HT1080 (cell line): Measurements from ENCODE around the gene CYTH3. TPM values are rescaled to one million over a fixed set of nuclear protein-coding genes. Genes with fewer than 3 reads are reported as not detected.

Experiments
- DNase-seq: peaks from one replicate; pipeline ENCODE4 v3.0.0-alpha.2; 2015; ENCODE audit warnings: low read depth
- total RNA-seq: library from RNA; depleted of rRNA; stranded (reverse); fragments of >200 nt; shearing (Covaris generic); gene quantifications from 2 replicates; pipeline ENCODE4 v1.2.3, GENCODE V29; 2014

CYTH3 gene
- total RNA-seq, 1 experiment from 2014 or later, result 20.4 TPM

DNA sequence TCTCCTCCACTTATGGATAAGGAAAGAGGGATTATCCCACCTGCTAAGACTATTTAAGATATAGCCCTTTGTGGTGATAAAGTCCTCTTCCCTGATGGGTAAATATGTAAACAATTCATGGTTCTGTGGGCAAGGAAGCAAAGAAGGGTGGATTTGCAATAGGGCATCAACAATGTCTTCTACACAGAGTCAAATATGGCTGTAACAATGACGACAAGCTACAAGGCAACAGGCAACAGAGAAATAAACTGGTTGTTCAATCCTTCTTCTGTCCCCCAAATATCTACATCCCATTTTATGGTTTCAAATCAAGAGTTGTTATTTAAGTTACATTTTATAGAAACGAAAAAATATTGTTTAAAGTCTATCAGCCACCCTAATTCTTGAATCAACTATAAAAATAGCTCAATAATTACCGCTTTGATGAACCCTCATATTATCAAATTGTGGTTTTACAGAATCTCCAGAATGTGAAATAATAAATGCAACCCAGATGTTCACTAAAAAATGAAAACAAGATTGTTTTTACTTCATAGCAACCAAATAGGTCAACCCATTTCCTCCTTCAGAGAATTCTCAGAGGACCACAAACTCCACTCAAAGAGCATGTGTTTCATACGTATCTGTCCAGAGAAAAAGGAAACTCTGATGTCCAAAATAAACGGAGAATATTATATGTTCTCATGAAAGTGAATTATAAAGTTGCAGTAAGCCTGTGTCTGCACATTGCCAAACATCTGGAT, 13.8 kb downstream of the CYTH3 start:
- no peak for DNase-seq

DNA sequence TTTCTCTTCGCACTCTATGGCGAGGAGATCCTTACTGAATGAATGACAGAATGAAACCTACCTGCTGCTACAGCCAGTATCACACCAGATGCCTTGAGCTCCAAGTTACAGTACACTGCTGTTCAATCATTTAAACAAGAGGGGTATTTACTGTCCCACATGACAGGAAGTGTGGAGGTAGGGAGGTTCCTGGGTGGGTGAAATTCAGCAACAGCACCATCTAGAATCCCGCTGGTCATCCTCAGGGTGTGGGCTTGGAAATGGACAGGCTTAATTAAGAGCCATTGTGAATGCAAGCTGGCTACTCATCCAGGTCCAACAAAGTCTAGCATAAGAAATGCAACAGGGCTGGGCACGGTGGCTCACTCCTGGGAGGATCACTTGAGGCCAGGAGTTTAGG, 14.7 kb downstream of the CYTH3 start:
- no peak for DNase-seq

- peak; percentile 71 for DNase-seq
Observed at GRCh38 chr7:6256677-6257535, 15.5 kb downstream of the CYTH3 start.

- no peak for DNase-seq
Observed at GRCh38 chr7:6256109-6256483, 16.3 kb downstream of the CYTH3 start.

DNA sequence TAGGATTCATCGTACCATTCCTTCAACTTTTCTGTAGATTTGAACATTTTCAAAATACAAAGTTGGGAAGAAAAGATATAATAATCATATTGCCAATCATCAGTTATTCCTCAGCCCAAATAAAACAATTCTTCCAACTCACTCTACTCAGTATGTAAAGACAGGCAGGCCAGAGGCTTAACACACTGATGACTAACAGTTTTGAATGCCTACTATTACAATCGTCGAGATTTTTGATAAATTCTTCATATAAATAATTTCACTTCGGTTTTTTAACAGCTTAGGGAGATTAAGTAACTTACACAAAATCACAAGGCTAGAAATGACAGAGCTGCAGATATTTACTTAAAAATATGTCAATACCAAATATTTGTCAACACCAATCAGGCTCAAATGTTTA, 17.6 kb downstream of the CYTH3 start:
- no peak for DNase-seq

- no peak for DNase-seq
Observed at GRCh38 chr7:6252748-6253147, 19.7 kb downstream of the CYTH3 start.

DNA sequence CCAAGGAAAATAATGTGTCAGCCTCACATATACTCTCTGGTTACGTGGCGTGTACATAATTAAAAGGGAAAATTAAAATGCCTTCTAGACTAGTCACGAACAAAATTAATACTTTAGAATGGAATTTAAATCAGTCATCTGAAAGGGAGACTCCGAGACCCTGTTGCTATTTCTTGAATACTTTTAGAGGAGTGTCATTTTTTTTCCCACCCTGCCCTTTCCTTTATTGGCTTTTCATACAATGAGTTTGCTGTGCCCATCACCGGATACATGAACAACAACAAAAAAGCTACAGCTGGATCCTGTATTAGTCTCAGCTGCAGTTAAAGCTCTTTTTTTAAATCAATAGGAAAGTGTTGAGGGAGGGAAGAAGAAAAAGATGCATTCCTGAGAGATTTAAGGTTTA, 20.1 kb downstream of the CYTH3 start:
- peak; percentile 83 for DNase-seq

- no peak for DNase-seq
Observed at GRCh38 chr7:6251653-6252052, 20.8 kb downstream of the CYTH3 start.

- DNase-seq, result no peak
Observed at GRCh38 chr7:6250364-6250833, 22.0 kb downstream of the CYTH3 start.

GRCh38 chr7:6249043-6249442, 23.4 kb downstream of the CYTH3 start:
- no peak for DNase-seq

DNA sequence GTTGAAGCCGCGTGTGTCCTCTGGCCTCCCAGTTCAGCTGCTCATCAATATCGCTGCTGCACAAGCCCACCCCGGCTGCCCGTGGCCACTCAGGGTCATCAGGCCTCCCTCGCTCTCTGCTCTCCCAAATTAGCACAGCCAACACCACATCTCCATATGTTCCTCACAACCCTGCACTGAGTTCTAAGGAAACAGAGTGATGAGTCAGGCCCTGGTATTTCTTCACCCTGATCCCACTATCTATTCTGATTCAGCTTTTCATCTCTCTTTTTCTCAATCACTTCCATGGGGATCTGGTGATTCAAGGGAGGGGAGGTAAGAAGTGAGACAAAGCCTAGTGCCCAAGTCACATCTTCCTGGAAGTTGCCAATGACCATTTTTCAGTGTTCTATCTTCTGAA, 23.8 kb downstream of the CYTH3 start:
- DNase-seq, result peak; percentile 84

- DNase-seq, result no peak
Observed at GRCh38 chr7:6246251-6246917, 26.0 kb downstream of the CYTH3 start.

- DNase-seq, result no peak
Observed at GRCh38 chr7:6244021-6244420, 28.4 kb downstream of the CYTH3 start.

DNA sequence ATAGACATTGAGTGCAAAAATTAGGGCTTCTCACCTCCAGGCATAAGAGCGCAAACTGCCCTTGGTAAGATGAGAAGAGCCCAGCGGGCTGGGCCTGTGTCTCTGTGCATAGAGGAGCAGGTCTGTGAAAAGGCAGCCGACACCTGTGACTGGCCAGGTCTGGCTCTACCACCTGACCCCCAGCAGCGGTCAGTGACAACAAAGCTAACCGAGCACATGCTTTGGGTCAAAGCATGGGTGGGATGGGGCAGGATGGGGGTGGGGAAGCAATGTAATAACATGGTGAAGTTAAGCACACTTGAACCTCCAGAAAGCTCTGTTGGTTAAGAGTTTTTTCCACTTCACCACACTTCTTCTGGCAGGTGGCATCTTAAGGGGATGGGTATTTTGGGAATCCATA, 29.3 kb downstream of the CYTH3 start:
- no peak for DNase-seq

- peak; percentile 19 for DNase-seq
Observed at GRCh38 chr7:6242561-6242960, 29.9 kb downstream of the CYTH3 start.

DNA sequence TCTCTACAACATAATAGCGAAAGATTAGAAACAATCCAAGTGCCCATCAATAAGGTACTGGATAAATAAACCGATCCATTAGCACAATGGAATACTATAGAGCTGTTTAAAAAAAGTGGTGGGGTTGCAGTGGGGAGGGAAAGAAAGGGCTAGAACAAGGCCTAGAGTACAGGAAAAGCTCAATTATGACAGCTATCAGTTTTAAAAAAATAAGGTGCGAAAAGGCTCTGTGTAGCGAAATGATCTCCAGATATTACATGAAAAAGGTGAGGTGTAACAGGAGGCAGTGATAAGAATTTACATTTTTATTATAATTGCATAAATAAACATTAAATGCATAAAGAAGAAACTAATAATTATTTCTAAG, 30.8 kb downstream of the CYTH3 start:
- DNase-seq, result no peak

DNA sequence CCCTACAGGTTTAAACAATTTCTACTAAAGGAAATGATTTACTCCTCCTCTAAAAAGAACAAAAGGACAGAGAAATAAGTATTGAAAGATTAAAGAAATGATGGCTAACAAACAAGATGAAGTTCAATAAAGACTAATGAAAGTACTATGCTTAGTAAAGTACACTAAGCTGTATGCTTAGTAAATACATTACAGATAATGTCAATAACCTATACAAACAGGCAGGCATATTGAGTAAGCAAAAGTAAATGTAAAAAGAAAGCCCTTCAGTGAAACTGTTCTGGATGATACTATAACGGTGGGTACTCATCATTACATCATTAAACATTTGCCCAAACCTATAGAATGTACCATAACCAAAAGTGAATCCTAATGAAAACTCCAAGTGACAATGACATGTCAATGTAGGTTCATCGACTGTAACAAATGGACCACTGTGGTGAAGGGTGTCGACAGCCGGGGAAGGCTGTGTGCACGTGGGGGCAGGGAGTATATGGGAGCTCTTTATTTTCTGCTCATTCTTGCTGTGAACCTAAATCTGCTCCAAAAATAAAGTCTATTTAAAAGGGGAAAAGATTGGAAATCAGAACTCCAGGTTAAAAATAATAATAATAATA, 34.0 kb downstream of the CYTH3 start:
- DNase-seq, result no peak

DNA sequence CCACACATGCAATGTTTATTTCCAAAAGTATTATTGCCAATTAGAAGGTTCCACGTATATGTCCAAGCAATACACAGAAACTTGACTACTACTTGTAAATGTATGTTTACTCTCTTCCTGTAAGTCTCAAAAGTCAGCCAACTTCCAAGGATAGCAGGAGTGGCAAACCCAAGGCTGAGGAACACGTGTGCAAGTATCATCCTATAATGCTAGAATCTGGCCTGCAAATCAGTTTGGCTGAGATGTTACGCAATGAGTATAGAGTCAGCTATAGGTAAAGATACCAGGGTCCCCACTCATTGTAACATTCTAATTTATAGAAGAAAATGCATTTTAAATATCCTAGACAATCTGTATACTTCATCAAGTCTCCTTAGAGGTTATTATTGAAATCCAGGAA, 34.7 kb downstream of the CYTH3 start:
- DNase-seq, result no peak

DNA sequence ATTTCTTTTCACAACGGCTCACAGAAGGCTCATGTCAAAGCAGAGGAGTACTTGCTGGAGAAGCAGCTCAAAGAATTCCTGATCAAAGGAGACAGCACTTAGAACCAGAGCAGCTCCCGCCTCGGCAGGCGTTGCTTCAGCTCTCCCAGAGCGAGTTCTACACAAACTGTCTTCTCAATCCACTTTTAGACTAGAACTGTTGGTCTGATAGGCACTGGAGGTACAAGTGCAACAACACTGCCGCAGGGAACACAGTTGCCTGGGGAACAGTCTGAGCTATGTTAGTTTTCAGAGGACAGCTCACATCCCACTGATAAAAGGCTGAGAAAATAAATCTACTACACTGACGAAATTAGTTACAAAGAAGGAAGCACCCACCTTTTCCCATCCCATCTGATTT, 35.4 kb downstream of the CYTH3 start:
- DNase-seq, result no peak

- no peak for DNase-seq
Observed at GRCh38 chr7:6235029-6235871, 37.2 kb downstream of the CYTH3 start.

DNA sequence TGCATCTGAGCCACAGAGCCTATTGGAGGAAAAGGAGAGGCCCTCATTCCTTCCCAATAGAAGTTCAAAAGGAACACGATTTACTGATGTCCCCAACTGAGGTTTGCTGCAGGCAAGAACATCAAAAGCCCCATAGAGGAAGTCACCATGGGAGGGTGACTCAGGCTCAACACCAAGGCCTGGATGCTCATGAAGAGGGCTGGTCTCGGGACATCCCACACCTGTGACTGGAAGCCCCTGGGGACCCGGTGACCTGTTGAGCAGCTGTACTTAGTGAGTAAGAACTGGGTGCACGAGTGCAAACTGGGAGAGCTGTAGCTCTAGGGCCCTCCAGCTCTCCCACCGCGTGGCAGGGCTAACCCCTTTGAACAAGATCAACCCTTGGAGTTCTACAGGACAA, 38.0 kb downstream of the CYTH3 start:
- DNase-seq, result no peak
